ENCODE measurements around the gene ANKRD9. TPM values are rescaled to one million over a fixed set of nuclear protein-coding genes. Genes with fewer than 3 reads are reported as not detected.

Gene ANKRD9
- total and polyA plus RNA-seq, 12 donors, result 2.6 to 105 (median 40.2) TPM

DNA sequence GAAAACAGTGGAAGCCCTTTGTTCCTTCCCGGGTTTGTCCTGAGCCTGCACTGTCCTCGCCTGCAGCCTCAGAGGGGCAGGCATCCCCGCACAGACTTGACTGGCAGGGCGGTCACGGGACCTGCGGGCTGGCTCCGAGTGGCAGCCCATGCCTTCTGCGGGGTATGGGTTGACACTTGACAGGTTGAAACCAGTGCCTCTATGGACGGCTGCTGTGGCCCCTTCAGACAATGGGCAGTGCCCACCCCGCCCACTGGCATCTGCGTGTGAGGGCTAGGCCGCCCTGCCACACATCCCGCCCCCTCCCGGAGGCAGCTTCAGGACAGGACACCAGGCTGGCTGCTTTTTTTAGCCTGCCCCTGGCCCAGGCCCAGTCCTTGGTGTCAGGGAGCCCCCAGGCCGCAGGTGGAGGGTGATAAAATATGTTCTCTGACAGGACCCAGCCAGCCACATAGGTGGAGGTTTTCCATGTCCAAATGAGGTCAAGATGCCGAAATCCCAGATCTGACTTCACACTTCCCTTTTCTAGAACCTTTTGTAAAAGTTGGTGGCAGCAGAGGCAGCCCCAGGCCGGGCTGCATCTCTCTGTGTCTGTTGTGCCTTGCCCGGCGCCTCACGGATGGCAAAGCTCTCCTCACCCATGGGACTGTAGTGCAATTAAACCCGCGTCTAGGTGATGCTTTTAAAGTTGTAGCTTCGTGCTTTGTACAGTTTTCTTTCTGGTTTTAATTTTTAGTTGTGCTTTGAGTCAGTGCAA, 10.0 kb downstream of the ANKRD9 start:
- no peaks in the 10 kb centered on the region for H3K9me3 ChIP-seq (replicated peaks in 1 of 3)
- intact Hi-C loops (cut with DNase I), result no loop called here

DNA sequence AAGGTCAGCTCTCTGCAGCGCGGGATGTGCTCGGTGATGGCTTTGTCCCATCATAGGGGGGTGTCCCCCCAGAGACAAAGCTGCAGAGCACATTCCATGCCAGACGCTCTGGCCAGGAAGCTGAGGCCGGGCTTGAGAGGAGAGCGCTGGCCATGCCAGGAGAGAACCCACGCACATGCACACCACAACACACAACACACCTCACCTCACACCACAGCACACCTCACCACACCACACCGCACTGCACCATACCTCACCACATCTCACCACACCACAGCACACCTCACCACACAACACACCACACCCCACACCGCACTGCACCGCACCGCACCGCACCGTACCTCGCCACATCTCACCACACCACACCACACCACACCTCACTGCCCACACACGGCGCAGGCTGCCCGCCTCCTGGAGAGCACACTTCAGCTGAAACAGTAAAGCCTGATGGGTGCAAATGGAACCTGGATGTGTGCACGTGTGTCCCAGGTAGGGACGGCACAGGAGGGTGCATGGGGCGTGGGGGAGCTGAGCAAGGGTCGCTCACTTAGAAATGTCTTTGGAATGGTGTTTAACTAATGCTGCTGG, 10.8 kb downstream of the ANKRD9 start:
- TF ChIP-seq, protein P1, sequence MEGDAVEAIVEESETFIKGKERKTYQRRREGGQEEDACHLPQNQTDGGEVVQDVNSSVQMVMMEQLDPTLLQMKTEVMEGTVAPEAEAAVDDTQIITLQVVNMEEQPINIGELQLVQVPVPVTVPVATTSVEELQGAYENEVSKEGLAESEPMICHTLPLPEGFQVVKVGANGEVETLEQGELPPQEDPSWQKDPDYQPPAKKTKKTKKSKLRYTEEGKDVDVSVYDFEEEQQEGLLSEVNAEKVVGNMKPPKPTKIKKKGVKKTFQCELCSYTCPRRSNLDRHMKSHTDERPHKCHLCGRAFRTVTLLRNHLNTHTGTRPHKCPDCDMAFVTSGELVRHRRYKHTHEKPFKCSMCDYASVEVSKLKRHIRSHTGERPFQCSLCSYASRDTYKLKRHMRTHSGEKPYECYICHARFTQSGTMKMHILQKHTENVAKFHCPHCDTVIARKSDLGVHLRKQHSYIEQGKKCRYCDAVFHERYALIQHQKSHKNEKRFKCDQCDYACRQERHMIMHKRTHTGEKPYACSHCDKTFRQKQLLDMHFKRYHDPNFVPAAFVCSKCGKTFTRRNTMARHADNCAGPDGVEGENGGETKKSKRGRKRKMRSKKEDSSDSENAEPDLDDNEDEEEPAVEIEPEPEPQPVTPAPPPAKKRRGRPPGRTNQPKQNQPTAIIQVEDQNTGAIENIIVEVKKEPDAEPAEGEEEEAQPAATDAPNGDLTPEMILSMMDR (IDR thresholded peaks at IDR 0.05), result no peak
- no peak for TF ChIP-seq POLR2A (IDR thresholded peaks at IDR 0.05)
- Histone ChIP-seq H3K4me1 (replicated peaks in 1 of 2) (peaks cover 2 to 9% of the 10 kb centered on the region in 2 donors), H3K9me3 (replicated peaks in 1 of 3) (no peaks in the 10 kb centered on the region), H3K4me3 (no peak overlapping the region), H3K27me3 (no peaks in the 10 kb centered on the region), H3K36me3 (replicated peaks in 1 of 2) (peaks cover 0 to 19% of the 10 kb centered on the region in 2 donors), H3K27ac (no peak overlapping the region)
- no peak for DNase-seq
- intact Hi-C loops (cut with DNase I), result no loop called here
- WGBS, 4 donors, result 92 to 94% (median 94%) methylated on average over 20 to 21 of the region's 21 CpGs

More for the DNA sequence above, 10.0 kb downstream of the ANKRD9 start:
- Histone ChIP-seq H3K27me3 (no peaks in the 10 kb centered on the region), H3K4me1 (replicated peaks in 1 of 2) (peaks cover 9 to 17% of the 10 kb centered on the region in 2 donors), H3K27ac (peak overlapping the region in 2 of 5 donors; percentile 73 to 87), H3K36me3 (replicated peaks in 1 of 2) (peaks cover 0 to 19% of the 10 kb centered on the region in 2 donors), H3K4me3 (no peak overlapping the region)
- DNase-seq, result no peak
- TF ChIP-seq POLR2A (IDR thresholded peaks at IDR 0.05), result no peak
- TF ChIP-seq, protein P1 (IDR thresholded peaks at IDR 0.05), result no peak
- WGBS, 4 donors, result 88 to 94% (median 92%) methylated on average over 17 to 23 of the region's 23 CpGs

DNA sequence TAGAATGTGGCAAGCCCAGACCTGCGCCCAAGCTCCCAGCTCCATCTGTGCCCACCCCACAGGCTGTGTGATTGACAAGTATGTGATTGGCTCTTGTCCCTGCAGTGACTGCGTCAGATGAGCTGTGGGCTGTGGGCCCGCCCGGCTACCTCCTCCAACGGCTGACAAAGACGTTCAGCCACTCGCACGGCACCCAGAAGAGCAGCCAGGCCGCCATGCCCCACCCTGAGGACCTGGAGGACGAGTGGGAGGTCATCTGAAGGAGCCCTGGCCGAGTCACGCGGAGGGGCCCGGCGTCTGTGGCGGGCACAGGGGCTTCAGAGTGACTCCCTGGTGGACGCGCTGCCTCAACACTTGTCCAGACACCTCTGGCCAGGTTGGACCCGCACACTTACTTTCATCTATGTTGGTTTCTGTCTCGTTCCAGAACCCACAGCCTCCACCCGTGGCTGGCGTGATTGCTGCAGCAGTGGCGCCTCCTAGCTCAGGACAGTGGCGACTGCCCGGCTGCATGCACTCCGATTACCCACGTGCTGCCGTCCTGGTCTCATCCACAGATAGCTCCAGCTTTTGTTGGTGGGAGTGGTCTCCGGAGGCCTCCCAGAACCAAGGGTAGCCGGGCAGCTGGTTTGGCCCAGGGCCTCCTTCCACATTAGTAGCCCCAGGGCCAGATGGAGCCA, 11.4 kb downstream of the ANKRD9 start:
- DNase-seq, result no peak

More for the DNA sequence above, 11.4 kb downstream of the ANKRD9 start:
- Histone ChIP-seq H3K4me3 (no peak overlapping the region), H3K9me3 (replicated peaks in 1 of 3) (no peaks in the 10 kb centered on the region), H3K36me3 (replicated peaks in 1 of 2) (peaks cover 0 to 19% of the 10 kb centered on the region in 2 donors), H3K27ac (no peak overlapping the region), H3K4me1 (replicated peaks in 1 of 2) (peaks cover 0 to 4% of the 10 kb centered on the region in 2 donors), H3K27me3 (no peaks in the 10 kb centered on the region)
- TF ChIP-seq, protein P1 (IDR thresholded peaks at IDR 0.05), result no peak
- no peak for TF ChIP-seq POLR2A (IDR thresholded peaks at IDR 0.05)
- 88 to 90% (median 89%) methylated on average over 5 to 30 of the region's 30 CpGs for WGBS, 4 donors
- intact Hi-C loops (cut with DNase I), result no loop called here
